Astrocyte of the cerebellum (primary cell): ENCODE measurements around the gene PRXL2A.

ENCODE experiments used
- DNase-seq: peaks from one replicate; pipeline ENCODE4 v3.0.0-alpha.2; 2011; ENCODE audit warnings: low read depth
- H3K4me3 ChIP-seq: 2 replicates; pipeline ENCODE4 v1.5.1; 2011; ENCODE audit warnings: mild to moderate bottlenecking, low read depth, low read length, moderate library complexity
- in situ Hi-C: cut with HindIII; loops from 2 replicates; pipeline ENCODE4 v1.10.0; 2017; ENCODE audit warnings: low sequenced_read_pairs
- TF ChIP-seq, protein P1 (sequence below): IDR thresholded peaks from 2 replicates; pipeline ENCODE4 v1.5.1; 2012; ENCODE audit warnings: low read length, low read depth, moderate library complexity, mild to moderate bottlenecking; ENCODE audit errors: missing control alignments

The PRXL2A gene

DNA sequence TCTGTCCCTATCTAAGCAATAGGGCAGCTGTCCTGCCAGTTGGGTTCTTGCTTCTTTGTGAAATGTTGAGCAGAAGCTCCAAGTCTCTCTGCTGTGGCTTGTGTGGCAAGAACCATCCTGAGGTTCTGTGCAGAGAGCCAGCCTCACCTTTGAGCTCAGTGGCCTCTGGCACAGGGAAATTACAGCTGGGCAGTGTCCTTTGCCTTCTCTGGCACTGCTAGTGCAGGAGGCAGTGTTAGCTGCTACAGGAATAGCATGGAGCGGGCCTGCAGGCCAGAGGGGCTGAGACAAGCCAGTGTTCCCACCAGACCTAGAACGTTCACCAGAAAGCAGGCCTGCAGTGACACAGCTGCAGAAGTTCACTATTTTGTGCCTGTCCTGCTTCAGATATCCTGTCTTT lies 1.8 kb downstream of the PRXL2A start:
- TF ChIP-seq, protein P1, sequence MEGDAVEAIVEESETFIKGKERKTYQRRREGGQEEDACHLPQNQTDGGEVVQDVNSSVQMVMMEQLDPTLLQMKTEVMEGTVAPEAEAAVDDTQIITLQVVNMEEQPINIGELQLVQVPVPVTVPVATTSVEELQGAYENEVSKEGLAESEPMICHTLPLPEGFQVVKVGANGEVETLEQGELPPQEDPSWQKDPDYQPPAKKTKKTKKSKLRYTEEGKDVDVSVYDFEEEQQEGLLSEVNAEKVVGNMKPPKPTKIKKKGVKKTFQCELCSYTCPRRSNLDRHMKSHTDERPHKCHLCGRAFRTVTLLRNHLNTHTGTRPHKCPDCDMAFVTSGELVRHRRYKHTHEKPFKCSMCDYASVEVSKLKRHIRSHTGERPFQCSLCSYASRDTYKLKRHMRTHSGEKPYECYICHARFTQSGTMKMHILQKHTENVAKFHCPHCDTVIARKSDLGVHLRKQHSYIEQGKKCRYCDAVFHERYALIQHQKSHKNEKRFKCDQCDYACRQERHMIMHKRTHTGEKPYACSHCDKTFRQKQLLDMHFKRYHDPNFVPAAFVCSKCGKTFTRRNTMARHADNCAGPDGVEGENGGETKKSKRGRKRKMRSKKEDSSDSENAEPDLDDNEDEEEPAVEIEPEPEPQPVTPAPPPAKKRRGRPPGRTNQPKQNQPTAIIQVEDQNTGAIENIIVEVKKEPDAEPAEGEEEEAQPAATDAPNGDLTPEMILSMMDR, result no peak
- no peak overlapping the region for H3K4me3 ChIP-seq
- no peak for DNase-seq
- in situ Hi-C loops, result no loop called here

DNA sequence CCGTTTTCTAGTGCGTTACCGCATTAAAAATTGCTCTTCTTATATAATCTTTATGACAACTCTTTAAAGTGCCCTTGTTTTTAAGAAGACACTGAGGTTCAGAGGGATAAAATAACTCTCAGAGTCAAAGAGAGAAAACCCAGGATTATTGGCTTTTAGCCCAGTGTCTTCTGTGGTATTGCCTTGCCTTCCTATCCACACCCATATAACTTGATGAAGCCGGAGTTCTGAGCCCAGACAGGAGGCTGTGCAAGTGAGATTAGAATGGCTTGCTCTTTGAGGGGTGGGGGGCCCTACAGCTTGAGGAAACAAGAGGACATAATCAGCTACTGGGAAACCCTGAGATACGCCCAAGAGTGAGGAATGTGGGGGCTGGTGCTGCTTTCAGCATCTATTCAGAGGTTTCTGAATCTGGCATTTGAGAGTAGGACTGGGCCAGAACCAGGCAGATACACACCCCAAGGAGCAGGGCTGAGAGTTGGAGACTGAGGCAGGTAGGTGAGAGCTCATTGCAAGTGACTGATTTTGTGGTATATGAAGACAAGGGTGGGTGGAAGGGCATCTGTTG lies 2.3 kb downstream of the PRXL2A start:
- no peak for DNase-seq
- H3K4me3 ChIP-seq, result no peak overlapping the region
- in situ Hi-C loops, result no loop called here
- TF ChIP-seq, protein P1, result no peak

DNA sequence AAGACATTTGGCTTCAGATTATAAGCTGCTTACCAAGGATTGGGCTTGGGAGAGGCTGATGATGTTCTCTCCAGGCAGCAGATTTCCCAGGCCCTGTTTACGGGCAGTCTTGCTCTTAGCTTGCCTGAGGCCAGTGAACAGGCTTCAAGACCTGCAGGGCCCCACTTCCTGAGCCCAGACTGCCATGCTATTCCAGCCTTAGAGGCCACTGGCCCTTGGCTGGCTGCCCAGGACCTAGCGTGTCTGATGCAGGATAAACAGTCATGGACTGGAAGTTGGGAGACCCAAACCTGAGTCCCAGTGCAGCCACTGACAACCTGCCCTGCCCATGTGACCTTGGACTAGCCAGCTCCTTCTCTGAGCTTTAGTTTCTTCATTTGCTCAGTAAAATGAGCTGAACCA lies 2.9 kb downstream of the PRXL2A start:
- no peak for DNase-seq
- in situ Hi-C loops, result no loop called here
- no peak overlapping the region for H3K4me3 ChIP-seq
- TF ChIP-seq, protein P1, result no peak

DNA sequence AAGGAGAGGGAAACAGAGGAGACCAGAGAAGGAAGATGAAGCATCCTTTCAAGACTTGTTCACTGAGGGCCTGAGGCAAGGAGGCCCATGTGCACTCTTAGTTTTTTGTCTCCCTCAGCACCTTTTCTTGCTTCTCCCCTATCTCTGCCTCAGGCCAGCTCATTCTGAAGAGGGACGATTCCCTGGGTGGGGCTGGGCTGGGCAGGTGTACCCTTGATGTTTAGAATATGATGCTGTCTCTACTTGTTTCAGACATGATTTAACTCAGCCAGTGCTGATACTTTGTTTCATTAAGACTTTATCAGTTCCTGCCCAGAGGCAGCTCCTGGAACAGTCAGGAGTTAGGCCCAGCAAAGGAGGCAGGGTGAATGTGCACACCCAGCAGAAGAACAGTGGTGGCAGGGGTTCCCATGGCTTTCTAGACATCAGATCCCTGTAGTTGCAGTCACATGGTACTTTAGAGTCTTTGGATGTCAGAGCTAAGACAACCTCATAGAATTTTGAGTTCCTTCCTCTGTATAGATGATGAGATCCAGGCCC lies 3.4 kb downstream of the PRXL2A start:
- TF ChIP-seq, protein P1, result no peak
- in situ Hi-C loops, result no loop called here
- no peak for DNase-seq
- no peak overlapping the region for H3K4me3 ChIP-seq

DNA sequence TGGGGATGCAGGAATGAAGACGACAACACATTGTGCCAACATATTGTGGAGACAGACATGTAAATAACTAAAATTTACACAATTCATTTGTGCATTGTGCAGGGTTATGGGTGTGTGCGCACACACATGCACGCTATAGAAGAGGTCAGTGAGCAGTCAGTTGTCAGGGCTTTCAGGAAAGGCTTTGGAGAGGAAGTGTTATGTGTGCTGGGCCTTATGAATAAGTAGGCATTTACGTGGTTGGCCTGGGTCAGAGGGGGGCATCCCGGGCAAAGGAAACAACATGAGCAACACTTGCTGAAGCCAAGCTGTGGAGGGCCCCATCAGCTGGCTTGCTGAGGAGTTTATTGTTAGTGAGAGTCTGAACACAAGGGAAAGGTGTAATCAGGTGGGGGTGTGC lies 4.1 kb downstream of the PRXL2A start:
- DNase-seq, result no peak
- in situ Hi-C loops, result no loop called here

DNA sequence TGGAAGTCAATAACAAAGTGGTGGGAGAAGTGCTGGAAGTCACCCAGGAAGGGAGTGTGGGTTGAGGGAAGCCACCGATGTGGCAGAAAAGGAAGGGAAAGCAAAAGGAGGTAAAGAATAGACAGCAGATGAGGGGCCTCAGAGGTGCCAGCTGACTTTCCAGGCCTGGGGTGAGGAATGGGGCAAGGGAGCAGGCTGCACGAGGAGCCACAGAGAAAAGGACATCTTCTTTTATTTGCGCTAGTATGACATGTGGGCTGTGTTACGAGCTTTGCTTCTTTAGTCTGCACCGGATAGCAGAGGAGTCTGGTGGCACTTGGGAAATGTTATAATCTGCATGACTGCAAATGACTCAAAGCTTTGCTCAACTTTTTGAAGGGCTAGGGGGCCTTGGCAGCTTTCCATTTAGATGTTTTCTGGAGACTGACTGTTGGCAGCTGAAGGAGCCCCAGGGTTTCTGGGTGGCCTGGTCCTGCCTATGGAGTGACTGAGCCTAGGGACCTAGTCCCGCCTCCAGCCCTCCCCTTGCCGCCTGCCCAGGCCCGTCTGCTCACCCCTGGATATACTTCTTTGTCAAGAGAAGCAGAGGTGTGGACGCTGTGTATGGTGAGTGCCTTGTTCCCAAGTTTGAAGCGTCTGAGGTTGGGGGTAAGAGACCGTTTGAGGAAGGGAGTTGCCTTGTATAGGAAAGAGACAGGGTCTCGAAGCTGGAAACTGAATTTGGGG lies 5.1 kb downstream of the PRXL2A start:
- H3K4me3 ChIP-seq, result no peak overlapping the region
- in situ Hi-C loops, result no loop called here
- TF ChIP-seq, protein P1, result no peak
- DNase-seq, result no peak

More for the DNA sequence above, 4.1 kb downstream of the PRXL2A start:
- TF ChIP-seq, protein P1, result no peak
- H3K4me3 ChIP-seq, result no peak overlapping the region
